ELR (cell line): Measurements from ENCODE around the gene BABAM2.

Experiments used
- DNase-seq: peaks from one replicate; pipeline ENCODE4 v3.0.0-alpha.2; 2015; ENCODE audit warnings: low read depth

The BABAM2 gene

DNA sequence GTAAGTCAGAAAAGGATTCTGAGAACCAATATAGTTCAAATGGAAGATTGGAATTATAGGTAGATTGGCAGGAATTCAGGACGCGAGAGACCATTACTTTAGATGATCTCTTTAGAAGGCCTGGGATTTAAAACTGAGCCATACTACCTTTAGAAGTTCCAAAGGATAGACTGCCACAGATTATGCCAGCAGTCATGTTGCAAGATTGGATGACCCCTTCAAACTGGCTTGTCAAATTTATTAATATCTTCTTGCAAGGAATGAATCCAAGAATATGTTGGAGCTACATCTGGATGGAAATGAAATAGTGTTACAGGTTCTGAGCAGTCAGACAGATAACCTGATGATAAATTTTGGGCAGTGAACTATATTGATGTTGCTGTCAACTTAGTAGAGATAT is 22.0 kb downstream of the BABAM2 start:
- no peak for DNase-seq

DNA sequence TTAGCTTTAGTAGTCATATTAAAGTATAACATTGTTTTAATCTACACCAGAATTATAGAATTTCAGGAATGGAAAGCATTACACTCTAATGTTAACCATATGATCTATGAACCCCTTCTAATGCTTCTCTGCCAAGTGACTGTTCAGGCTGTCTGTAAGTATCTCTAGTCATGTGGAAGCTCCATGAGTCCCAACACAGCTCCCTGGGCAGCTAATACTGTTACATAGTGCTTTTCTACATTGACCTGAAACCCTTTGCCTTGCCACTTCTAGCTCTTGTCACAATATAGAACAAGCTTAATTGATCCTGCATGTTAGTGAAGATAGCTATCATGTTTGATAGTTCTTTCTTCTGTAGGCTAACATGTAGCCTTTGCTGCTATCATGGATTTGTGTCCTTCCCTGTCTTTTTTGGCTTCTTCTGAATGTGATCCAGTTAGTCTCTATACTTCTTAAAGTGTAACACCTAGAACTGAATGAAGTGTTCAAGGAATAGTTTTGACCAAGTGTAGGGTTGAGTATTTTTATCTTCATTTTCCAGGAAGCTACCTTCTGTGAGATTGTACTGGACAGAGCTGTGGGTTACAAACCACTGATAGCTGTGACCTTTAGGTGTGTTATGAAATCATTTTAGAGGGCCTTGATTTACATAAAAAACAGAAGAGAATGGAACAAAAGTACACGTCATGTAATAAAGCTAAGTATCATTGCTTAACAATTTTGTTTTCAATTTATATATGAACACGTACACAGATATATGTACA is 23.7 kb downstream of the BABAM2 start:
- no peak for DNase-seq

DNA sequence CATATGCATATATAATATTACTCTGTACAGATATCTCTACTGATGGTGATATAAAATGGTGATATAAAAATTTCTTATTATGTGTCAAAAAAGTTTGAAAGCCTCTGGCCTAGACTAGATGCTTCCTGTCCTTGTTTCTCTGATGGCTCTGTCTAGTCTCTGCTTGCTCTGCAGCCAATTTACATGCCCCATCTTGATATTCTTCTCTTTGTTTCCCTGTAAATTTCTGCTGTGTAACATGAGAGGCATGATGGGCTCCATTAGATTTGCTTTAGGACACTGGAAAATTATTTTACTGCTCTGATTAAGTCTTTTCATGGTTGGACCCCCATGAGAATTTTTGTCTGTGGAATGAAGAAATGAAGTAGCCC is 24.3 kb downstream of the BABAM2 start:
- DNase-seq, result no peak

DNA sequence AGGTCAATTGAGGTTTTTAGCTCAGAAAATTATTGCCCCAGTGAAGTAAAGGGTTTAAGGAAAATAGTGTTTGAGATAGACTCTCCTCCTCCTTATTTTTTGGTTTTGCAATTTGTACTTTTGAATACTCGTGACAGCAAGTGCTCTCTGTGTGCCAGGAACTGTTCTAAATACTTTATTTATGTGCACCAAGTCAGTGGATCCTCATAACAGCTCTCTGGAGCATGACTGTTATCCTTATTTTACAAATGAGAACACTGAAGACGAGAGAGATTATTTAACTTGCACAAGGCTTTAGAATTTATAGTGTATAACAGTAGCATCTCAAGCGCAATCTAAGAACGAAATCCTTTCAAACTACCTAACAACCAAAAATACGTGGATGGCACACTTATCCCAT is 24.7 kb downstream of the BABAM2 start:
- no peak for DNase-seq

DNA sequence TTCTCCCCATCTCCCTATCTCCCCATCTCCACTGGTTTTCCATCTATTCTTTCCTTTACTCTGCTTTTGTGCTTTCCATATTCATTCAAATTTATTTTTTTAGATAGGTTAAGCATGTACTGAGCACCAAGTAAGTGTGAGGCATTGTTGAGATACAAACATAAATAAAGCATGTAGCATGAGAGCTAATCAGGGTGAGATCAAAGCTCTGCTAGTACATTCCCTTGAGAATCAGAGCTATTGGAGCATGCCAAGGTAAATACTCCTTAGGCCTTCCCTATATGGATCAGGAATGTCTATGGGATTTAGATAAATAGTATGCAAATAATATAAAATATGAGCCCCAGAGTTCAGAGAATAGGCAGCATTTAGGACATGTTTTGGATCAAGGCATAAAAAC is 25.3 kb downstream of the BABAM2 start:
- no peak for DNase-seq

DNA sequence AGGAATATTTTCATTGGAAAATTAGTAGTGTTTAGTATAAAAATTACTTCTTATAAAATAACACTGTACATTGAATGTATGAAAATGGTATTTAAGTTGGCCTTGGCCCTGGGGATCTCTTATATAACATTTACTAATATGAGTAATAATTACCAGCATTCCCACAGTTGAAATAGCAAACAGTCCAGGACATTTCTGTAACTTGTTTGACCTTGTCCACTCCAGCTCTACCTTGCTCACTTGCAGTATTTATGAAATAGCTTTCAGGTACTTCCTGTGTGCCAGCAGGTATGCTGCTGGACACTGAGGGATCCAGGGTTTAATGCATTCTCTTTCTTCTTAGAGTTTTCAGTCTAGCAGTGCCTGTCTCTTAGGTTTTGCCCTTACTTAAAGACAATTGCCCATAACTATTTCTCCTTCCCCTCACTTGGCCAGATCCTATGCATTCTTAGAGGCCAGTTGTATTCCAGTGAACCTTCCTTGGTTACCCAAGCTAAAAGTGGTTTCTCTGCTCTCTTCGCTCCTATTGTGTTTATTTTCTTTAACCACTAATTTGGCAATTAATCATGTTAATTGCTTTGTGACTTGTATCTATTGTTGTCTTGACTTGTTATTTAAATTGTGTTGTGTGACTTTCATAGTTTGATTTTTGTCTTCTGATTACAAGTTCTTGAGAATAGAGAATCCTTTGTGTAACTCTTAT is 25.9 kb downstream of the BABAM2 start:
- DNase-seq, result no peak

DNA sequence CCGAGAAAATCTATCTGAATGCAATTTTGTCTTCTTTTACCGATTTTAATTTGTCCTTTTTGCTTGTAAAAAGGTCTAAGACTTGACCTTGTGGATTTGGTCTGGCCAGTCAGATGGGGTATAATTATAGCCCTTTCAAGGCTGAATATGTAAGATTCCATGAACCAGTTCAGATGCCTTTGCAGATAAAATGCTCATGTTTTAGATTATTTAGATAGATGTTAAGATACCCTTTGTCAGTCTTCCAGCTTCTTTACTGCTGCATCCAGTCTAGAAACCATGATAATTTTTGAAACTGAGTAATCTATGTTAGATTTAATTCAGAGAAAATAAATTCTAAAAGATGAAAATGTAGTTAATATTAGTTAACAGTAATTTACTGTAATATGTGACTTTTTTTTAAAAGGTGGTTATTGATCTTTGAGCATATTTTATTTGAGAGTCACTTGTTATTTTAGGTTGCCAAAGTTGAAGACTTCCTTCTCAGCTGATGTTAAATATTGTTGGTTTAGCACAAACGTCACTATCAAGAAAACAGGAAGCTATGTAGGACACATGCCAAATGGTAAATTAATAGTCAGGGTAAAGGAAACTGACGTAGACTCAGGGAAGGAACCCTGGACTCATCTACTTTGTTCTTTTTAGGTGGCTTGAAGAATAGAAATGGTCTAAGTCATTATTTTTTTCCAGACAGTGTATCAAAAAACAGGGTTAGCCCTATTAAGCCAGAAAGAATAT is 29.8 kb downstream of the BABAM2 start:
- DNase-seq, result peak; percentile 54

DNA sequence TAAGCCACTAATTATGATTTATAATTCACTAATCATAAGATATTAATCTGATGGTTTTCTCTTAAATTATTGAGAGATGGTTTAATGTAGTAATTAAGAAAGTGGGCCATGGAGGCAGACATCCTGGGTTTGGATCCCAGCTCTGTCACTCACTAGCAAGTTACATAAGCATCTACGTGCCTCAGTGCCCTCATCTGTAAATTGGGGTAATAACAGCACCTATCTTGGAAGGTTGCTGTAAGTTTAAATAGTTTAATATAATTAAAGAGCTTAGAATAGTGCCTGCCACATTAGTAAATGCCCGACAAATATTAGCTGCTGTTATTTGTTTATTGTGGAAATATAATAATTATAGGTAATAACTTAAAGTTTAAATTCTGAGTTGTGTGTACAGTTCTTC is 30.9 kb downstream of the BABAM2 start:
- DNase-seq, result no peak

DNA sequence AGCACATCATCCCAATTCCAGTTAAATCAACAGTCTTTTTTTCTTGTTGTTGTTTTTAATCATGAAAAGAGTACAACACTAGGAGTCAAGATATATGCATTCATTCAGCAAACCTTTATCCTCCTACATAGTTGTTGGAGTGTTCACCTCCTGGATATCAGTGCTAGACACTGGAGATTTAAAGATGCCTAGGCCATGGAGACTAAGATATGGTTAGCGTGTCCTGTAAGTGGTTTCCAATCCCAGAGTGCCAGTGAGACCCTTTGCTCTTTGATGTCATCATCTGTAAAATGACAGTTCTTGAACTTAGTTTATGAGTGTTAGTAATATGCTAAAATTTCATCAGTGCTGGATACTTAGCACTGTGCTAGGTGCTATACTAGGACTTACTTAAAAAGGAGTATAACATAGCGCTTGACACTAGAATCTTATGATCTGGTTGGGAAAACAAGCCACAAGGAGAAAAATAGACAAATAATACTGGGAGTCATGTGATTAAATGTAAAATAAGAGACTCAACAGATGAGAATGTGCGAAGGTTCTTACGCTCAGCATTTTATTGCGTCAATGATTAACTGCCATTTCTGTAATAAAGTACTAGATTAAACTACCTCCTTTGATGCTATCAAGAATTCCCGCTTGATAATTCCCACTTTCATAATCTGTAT is 31.5 kb downstream of the BABAM2 start:
- no peak for DNase-seq

DNA sequence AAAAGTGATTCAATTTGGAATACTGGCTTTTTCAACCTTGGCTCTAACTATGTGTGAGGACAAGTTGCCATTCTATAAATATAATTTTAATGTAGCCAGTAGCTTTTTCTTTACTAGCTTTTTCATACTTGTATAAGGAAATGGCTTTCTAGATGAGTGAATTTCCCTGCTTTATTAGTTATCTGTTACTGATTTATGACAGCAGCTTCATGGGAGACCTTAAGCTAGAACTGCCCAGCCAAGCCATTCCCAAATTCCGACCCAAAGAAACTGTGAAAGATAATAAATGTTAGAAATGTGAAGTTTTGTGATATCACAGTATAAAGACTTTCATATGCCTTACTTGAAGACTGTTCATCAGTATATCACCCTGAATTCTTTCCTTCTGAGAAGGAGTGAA is 32.3 kb downstream of the BABAM2 start:
- DNase-seq, result no peak

DNA sequence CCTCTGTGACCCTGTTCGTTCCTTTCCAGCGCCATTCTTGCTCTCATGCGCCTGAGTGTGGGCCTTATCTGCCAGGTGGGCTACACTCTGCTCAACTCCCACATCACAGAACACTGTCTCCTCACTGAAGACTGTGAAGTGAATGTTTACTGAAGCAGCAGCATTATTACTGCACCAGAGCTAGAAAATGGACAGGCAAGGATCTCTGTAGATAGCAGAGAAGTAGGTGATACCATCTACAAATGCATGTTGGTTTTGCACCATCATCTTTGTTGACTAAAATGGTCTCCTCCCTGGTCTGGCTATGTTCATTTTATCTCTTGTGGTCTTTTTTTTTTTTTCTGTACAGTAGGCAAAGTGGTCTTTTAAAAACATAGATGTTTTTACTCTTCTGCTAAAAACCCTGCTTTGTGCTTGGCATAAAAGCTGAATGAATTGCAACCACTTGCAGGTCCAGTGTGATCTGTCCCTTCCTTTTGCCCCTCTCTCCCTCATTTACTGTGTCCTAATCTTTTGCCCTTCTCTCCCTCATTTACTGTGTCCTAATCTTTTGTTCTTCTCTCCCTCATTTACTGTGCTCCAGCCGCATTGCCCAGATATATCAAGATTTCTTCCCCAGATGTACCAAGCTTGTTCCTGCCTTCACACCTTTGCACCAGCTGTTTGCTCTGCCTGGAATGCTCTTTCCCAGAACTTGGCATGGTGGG is 35.4 kb downstream of the BABAM2 start:
- no peak for DNase-seq

DNA sequence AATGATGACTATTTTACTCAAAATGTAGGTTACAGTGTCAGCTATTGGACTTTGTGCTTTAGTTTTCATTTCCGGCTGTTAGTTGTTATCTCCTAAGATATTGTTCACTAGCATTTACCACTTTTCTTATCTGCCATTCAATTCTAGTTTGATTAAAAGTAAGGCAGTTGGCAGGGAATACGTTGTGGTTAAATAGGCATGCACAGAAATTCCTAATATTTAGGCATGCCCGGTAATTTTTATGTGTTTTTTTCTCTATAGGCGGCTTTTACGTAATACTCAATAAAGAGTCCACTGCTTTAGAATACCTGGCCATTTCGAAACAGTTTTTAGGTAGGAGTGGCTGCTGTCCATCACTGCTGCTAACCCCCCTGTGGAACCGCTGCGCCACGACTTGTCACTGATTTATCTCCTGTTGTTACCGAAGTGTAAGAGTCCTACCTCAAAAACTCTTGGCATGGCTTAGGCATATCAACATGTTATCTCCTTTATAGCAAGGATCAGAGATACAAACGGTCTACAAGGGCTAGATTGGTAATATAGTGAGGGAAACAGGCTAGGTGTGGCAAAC is 39.5 kb downstream of the BABAM2 start:
- no peak for DNase-seq

DNA sequence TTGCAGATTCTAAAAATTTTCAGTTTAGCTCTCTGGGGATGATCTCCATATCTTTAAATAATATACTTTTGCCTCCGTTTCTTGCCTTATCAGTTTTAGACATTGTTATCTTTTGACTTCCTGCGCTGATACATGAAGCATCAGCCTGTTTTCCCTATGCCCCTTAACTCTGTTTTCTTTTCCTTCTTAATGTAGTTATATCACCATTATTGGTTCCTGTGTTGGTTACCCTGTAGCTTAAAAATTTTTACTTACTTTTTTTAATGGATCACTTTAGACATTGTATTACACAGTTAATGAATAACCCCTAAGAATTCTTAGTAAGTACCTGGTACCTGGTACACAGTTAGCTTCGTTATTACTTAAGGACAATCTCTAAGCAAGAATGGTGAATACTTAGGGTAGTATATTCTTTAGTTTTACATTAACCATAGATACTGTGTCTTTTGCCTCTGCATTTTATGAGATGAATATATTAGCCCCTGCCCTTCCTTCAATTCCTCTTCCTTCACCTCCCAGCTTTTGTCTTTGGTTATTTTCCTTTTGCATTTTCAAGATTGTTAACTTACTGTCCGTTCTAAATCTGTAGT is 40.9 kb downstream of the BABAM2 start:
- DNase-seq, result no peak

DNA sequence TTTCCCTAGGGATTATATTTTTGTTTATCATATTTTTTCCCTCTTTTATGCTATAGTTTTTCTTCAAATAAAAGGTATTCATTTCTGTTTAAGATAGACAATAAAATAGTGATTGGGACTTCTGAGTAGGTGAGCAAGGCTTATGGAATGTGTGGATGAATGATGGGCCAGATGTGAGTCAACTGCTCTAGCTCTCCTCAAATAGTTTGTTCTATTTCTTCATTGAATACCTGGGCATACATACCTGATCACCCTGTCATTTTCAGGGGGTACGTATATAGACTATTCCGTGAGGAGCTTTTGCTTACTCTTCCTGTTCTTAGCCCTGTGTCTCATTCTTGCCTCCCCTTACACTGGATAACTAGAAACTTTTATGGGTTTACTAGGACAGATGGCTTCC is 41.9 kb downstream of the BABAM2 start:
- peak; percentile 73 for DNase-seq

DNA sequence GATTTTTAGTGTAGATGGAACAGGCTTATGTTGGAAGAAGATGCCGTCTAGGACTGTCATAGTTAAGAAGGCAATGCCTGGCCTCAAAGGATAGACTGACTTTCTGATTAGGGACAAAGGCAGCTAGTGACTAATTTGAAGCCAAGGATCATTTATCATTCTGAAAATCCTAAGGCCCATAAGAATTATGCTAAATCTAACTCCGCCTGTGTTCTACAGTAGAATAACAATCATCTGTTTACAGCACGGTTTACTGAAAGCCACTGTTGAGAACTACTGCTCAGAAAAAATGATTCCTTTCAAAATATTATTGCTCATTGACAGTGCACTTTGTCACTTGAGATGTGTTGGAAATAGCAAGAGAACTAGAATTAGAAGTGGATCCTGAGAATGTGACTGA is 44.5 kb downstream of the BABAM2 start:
- DNase-seq, result no peak

DNA sequence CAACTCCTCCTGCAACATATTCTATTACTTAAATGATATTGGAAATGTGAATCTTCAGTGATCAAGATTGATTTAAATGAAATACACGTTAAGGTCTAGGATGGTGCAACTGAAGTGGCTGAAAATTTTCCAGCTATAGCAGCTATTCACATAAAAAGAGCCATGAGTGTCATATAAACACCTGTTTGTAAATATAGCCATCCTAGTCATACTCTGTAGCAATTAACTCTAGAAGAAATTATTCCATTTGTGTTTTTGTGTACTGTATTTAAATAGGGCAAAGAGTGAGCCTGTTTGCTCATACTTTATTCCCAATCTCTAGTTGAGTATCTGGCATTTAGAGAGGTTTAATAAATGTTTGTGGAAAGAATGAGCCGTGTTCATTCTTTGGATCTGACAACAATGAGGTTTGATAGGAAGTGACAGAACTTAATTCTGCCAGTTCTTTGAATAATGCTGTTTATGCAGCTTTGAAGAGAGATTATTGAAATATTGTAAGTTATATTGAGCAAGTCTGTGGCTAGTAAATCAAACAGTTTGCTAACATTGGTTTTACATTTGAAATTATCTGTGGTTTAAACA is 49.7 kb downstream of the BABAM2 start:
- no peak for DNase-seq

DNA sequence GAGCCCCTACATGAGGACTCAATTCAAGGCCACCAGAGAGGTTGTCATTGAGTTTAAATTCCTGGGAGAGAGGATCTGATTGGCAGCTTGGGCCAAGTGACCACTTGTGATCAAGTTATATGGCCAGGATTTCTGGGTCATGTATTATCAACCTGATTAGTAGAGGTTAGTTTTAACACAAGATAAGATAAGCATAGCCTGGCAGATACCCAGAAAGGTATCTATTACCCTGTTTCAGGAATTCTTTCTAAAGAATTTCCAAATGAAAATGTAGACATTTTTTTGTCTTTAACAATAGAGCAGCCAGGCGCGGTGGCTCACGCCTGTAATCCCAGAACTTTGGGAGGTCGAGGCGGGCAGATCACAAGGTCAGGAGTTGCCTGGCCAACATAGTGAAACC is 50.5 kb downstream of the BABAM2 start:
- no peak for DNase-seq

DNA sequence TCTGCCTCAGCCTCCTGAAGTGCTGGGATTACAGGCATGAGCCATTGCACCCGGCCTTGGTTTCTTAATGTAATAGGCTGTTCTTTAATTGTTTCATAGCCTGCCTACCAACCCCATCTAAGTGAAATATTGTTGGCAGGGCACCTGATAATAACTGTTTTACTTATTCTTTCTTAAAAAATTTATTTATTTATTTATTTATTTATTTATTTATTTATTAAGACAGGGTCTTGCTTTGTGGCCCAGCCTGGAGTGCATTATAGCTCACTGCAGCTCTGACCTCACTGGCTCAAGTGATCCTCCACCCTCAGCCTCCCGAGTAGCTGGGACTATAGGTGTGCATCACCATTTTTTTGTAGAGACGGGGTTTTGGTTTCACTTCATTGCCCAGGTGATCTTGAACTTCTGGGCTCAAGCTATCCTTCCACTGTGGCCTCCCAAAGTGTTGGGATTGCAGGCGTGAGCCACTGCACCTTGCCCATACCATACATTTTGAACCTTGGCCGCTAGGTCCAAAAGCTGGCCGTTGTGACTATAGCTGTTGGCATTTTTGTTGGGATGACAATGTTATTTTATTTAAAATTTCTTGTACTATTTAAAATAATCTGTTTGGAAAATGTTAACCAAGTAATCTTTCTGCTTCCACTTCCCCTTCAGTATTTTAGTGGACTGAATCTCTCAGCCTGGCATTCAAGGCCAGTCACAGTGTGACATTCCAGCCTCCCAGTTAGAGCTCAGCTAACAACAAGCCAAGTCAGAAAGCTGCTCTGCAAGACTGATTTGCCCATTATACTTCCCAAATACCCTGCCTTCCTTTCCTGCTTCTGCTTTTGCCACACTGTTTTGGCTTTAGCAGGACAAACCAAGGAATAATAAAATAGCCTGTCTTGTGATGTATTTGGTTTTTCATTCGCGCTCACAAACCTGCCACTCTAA is 52.4 kb downstream of the BABAM2 start:
- no peak for DNase-seq

DNA sequence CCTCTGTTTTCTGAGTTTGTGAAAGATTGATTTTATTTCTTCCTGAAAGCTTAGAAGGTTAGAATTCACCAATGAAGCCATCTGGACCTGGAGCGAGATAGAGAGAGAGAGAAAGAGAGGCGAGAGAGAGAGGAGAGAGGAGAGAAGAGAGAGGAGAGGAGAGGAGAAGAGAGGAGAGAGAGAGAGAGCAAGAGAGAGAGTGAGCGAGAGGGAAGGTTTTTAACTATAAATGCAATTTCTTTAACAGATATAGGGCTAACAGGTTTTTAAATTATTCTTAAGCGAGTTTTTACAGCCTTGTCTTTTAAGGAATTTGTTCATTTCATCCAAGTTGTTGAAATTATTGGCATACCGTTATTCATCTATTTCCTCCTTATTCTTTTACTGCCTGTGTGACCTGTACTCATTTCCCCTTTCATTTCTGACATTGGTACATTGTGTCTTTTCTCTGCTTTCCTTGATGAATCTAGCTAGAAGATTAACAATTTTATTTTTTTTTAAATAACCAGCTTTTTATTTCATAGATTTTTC is 56.1 kb downstream of the BABAM2 start:
- no peak for DNase-seq

DNA sequence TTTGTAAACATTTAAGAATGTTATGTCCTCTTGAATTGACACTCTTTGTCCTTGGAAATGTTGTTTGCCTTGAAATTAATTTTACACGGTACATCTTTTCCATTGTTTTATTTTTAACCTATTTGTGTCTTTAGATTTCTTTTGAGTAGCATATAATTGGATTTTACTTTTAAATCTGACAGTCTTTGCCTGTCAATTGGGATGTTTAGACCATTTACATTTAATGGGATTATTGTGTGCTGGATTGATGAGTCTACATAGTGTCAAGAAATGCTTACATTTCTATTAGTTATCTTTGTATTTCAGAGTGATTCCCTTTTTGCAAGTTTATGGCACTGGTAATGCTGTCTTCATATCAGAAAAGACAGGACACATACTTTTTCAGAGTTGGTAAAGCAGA is 61.5 kb downstream of the BABAM2 start:
- DNase-seq, result no peak
